ENCODE results near the gene LMO7.

LMO7 gene

GRCh38 chr13:75600371-75600770 lies 35.8 kb upstream of the LMO7 start:
- TF ChIP-seq GABPA (IDR thresholded peaks at IDR 0.05; ENCODE audit: low read depth) (no peak), REST (IDR thresholded peaks at IDR 0.05; ENCODE audit: insufficient replicate concordance, low read depth) (no peak), POLR2AphosphoS5 (IDR thresholded peaks at IDR 0.05; ENCODE audit: low read depth) (no peak), SPI1 (IDR thresholded peaks at IDR 0.05; ENCODE audit: borderline replicate concordance, low read depth) (no peak), CTCF (IDR thresholded peaks at IDR 0.05; ENCODE audit: insufficient read depth, low read length) (no peak)
- H3K27ac ChIP-seq (replicated peaks) = no peak overlapping the region
- no peak overlapping the region for H3K4me3 ChIP-seq (replicated peaks; ENCODE audit: insufficient read depth, low read length)
- H3K27me3 ChIP-seq (ENCODE audit: insufficient read depth, poor library complexity, severe bottlenecking) = no peaks in the 10 kb centered on the region
- DNase-seq (ENCODE audit: low read depth in 1 of 2, low spot score in 1 of 2) = no peak

GRCh38 chr13:75603038-75603437 lies 33.1 kb upstream of the LMO7 start:
- TF ChIP-seq REST (IDR thresholded peaks at IDR 0.05; ENCODE audit: insufficient replicate concordance, low read depth) (no peak), SPI1 (IDR thresholded peaks at IDR 0.05; ENCODE audit: borderline replicate concordance, low read depth) (no peak), POLR2AphosphoS5 (IDR thresholded peaks at IDR 0.05; ENCODE audit: low read depth) (no peak)
- no peak overlapping the region for H3K27ac ChIP-seq (replicated peaks)
- DNase-seq (ENCODE audit: low read depth in 1 of 2, low spot score in 1 of 2) = no peak

GRCh38 chr13:75607447-75607846 lies 28.7 kb upstream of the LMO7 start:
- no peak for TF ChIP-seq POLR2AphosphoS5 (IDR thresholded peaks at IDR 0.05; ENCODE audit: low read depth)
- no peak for TF ChIP-seq CTCF (IDR thresholded peaks at IDR 0.05; ENCODE audit: insufficient read depth, low read length)
- TF ChIP-seq SPI1 (IDR thresholded peaks at IDR 0.05; ENCODE audit: borderline replicate concordance, low read depth) = no peak
- TF ChIP-seq GABPA (IDR thresholded peaks at IDR 0.05; ENCODE audit: low read depth) = no peak
- TF ChIP-seq REST (IDR thresholded peaks at IDR 0.05; ENCODE audit: insufficient replicate concordance, low read depth) = no peak
- Histone ChIP-seq H3K27ac (replicated peaks) (no peak overlapping the region), H3K4me3 (replicated peaks; ENCODE audit: insufficient read depth, low read length) (no peak overlapping the region), H3K27me3 (ENCODE audit: insufficient read depth, poor library complexity, severe bottlenecking) (no peaks in the 10 kb centered on the region)
- no peak for DNase-seq (ENCODE audit: low read depth in 1 of 2, low spot score in 1 of 2)

More at GRCh38 chr13:75603038-75603437, 33.1 kb upstream of the LMO7 start:
- Histone ChIP-seq H3K27me3 (ENCODE audit: insufficient read depth, poor library complexity, severe bottlenecking) (no peaks in the 10 kb centered on the region), H3K4me3 (replicated peaks; ENCODE audit: insufficient read depth, low read length) (no peak overlapping the region)
